ENCODE results near the gene SPATA18. TPM values are rescaled to one million over a fixed set of nuclear protein-coding genes. Genes with fewer than 3 reads are reported as not detected.

Gene SPATA18
- total RNA-seq, 2 donors from 2014 or later, result 1.4 to 3.3 TPM

DNA sequence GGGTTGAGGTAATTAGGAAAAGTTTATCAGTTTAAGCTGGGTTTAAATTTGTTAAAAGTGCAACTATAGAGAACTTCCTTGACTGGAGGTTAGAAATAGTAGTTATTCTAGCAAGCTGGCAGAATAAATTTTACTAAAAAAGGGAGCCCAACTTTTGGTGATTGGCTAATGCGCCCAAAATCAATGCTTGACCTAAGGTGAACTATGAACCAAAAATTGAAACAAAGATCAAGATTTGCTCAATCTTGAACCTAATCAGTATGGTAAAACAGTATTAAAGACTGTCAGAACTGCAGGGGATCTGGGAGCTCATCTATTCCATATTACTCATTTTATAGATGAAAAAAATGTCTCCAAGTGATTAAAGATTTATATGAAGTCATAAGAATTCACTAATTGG, 6.1 kb upstream of the SPATA18 start:
- TF ChIP-seq, protein P1, sequence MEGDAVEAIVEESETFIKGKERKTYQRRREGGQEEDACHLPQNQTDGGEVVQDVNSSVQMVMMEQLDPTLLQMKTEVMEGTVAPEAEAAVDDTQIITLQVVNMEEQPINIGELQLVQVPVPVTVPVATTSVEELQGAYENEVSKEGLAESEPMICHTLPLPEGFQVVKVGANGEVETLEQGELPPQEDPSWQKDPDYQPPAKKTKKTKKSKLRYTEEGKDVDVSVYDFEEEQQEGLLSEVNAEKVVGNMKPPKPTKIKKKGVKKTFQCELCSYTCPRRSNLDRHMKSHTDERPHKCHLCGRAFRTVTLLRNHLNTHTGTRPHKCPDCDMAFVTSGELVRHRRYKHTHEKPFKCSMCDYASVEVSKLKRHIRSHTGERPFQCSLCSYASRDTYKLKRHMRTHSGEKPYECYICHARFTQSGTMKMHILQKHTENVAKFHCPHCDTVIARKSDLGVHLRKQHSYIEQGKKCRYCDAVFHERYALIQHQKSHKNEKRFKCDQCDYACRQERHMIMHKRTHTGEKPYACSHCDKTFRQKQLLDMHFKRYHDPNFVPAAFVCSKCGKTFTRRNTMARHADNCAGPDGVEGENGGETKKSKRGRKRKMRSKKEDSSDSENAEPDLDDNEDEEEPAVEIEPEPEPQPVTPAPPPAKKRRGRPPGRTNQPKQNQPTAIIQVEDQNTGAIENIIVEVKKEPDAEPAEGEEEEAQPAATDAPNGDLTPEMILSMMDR (conservative IDR thresholded peaks at IDR 0.05), result no peak
- H3K27me3 Mint-ChIP-seq (ENCODE audit: insufficient read depth), result peaks cover 23% of the 10 kb centered on the region
- Histone ChIP-seq H3K4me3 (ENCODE audit: low read length) (no peak overlapping the region), H3K27me3 (ENCODE audit: control insufficient read depth, insufficient read depth, low read length, poor library complexity, severe bottlenecking) (no peaks in the 10 kb centered on the region), H3K4me1 (ENCODE audit: control insufficient read depth, insufficient read depth, low read length) (no peaks in the 10 kb centered on the region), H3K27ac (ENCODE audit: low read depth, low read length) (no peak overlapping the region), H3K36me3 (ENCODE audit: control insufficient read depth, insufficient read depth, low read length) (no peaks in the 10 kb centered on the region), H3K9ac (ENCODE audit: extremely low read depth, low read length, poor library complexity, severe bottlenecking) (no peak overlapping the region), H3K9me3 (ENCODE audit: control insufficient read depth, low read length) (no peaks in the 10 kb centered on the region)
- WGBS, 2 experiments (ENCODE audit: insufficient coverage in 1 of 2, insufficient read length in 1 of 2), result 97 to 100% methylated on average over 1 of the region's 1 CpG
- no peak for DNase-seq
- peaks cover 16% of the 10 kb centered on the region for H3K9me3 Mint-ChIP-seq
- peaks cover 3% of the 10 kb centered on the region for H3K4me1 Mint-ChIP-seq
- H3K36me3 Mint-ChIP-seq (ENCODE audit: low read depth), result no peaks in the 10 kb centered on the region
- H3K27ac Mint-ChIP-seq, result no peak overlapping the region
- no peak overlapping the region for H3K4me3 Mint-ChIP-seq

DNA sequence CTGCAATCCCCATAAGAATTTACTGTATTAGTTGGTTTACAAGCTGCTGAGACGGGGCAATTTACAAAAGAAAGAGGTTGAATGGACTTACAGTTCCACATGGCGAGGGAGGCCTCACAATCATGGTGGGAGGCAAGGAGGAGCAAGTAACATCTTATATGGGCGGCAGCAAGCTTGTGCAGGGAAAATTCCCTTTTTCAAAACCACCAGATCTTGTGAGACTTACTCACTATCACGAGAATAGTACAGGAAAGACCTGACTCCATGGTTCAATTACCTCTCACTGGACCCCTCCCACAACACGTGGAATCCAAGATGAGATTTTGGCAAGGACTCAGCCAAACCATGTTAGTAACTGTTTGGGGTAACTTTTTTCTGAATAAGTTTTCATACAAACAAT, 1.8 kb upstream of the SPATA18 start:
- Mint-ChIP-seq H3K27me3 (ENCODE audit: insufficient read depth) (peaks cover 46% of the 10 kb centered on the region), H3K4me3 (no peak overlapping the region), H3K4me1 (peaks cover 19% of the 10 kb centered on the region), H3K36me3 (ENCODE audit: low read depth) (no peaks in the 10 kb centered on the region), H3K9me3 (peaks cover 16% of the 10 kb centered on the region), H3K27ac (no peak overlapping the region)
- Histone ChIP-seq H3K4me1 (ENCODE audit: control insufficient read depth, insufficient read depth, low read length) (peaks cover 11% of the 10 kb centered on the region), H3K27me3 (ENCODE audit: control insufficient read depth, insufficient read depth, low read length, poor library complexity, severe bottlenecking) (peaks cover 26% of the 10 kb centered on the region), H3K27ac (ENCODE audit: low read depth, low read length) (no peak overlapping the region), H3K4me3 (ENCODE audit: low read length) (no peak overlapping the region), H3K9ac (ENCODE audit: extremely low read depth, low read length, poor library complexity, severe bottlenecking) (no peak overlapping the region), H3K36me3 (ENCODE audit: control insufficient read depth, insufficient read depth, low read length) (no peaks in the 10 kb centered on the region), H3K9me3 (ENCODE audit: control insufficient read depth, low read length) (no peaks in the 10 kb centered on the region)
- DNase-seq, result no peak
- WGBS, 2 experiments (ENCODE audit: insufficient coverage in 1 of 2, insufficient read length in 1 of 2), result 90 to 92% methylated on average over 4 to 5 of the region's 5 CpGs
- TF ChIP-seq, protein P1 (conservative IDR thresholded peaks at IDR 0.05), result no peak

DNA sequence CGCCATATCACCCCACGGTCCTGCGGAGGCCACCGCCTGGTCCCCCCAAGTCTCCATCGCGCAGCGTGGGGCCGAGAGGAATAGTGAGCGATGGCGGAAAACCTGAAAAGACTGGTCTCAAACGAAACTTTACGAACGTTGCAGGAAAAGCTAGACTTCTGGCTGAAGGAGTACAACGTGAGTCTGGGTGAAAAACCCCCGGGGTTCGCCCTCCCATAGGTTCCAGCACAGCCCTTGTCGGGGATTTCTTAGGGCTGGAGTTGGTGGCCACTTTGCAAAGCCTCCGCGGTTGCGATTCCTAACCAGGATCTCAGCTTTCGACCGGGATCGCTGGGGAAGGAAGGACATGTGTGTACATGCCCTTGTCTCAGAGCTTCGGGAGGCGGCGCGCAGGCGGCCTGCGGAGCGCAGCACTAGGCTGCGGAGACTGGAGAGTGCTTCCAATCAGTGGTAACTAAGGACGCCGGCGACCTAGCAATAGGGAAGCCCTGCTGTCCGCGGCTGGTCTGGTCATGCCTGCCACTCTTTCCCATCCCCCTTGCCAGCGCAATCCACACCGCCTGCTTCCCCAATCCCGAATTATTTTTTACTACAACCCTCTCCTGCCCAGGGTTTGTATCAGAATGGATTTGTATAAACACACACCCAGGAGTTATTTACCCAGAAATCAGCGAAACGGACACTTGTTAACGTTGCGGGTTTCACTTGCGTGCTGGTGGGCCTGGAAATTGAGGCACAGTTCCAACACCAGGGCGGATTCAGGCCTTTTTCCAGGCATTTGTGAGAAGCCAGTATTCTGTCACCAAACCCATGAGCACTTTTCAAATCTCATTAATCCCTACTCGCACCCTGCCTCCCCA, 741 bp downstream of the SPATA18 start:
- H3K4me1 Mint-ChIP-seq, result peaks cover 22% of the 10 kb centered on the region
- peaks cover 16% of the 10 kb centered on the region for H3K9me3 Mint-ChIP-seq
- peak overlapping the region; percentile 80 for H3K27ac Mint-ChIP-seq
- Histone ChIP-seq H3K4me3 (ENCODE audit: low read length) (peak overlapping the region; percentile 95), H3K27ac (ENCODE audit: low read depth, low read length) (peak overlapping the region; percentile 65), H3K9me3 (ENCODE audit: control insufficient read depth, low read length) (no peaks in the 10 kb centered on the region), H3K36me3 (ENCODE audit: control insufficient read depth, insufficient read depth, low read length) (no peaks in the 10 kb centered on the region), H3K27me3 (ENCODE audit: control insufficient read depth, insufficient read depth, low read length, poor library complexity, severe bottlenecking) (peaks cover 26% of the 10 kb centered on the region), H3K4me1 (ENCODE audit: control insufficient read depth, insufficient read depth, low read length) (peaks cover 11% of the 10 kb centered on the region), H3K9ac (ENCODE audit: extremely low read depth, low read length, poor library complexity, severe bottlenecking) (peak overlapping the region; percentile 73)
- peaks cover 46% of the 10 kb centered on the region for H3K27me3 Mint-ChIP-seq (ENCODE audit: insufficient read depth)
- peak; percentile 96 for DNase-seq
- TF ChIP-seq, protein P1 (conservative IDR thresholded peaks at IDR 0.05), result no peak
- H3K4me3 Mint-ChIP-seq, result peak overlapping the region; percentile 78
- 7 to 9% methylated on average over 28 to 46 of the region's 46 CpGs for WGBS, 2 experiments (ENCODE audit: insufficient coverage in 1 of 2, insufficient read length in 1 of 2)
- no peaks in the 10 kb centered on the region for H3K36me3 Mint-ChIP-seq (ENCODE audit: low read depth)
